NCI-H2107 (cell line): ENCODE measurements around the gene ZBTB7A.

Source experiments
- DNase-seq: peaks from one replicate; lab custom pipeline; 2025; lab: John Stamatoyannopoulos, UW

The ZBTB7A gene

DNA sequence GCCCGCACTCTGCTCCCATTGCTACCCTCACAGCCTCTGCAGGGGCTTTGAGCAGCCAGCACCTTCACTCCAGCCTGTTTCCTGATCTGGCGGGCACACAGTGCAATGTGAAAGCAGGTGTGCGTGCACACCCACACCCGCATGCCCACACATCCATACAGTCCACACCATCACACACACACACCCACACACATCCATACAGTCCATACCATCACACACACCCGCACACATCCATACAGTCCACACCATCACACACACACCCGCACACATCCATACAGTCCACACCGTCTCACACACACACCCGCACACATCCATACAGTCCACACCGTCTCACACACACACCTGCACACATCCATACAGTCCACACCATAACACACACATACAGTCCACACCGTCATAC lies 31.1 kb downstream of the ZBTB7A start:
- DNase-seq: no peak

DNA sequence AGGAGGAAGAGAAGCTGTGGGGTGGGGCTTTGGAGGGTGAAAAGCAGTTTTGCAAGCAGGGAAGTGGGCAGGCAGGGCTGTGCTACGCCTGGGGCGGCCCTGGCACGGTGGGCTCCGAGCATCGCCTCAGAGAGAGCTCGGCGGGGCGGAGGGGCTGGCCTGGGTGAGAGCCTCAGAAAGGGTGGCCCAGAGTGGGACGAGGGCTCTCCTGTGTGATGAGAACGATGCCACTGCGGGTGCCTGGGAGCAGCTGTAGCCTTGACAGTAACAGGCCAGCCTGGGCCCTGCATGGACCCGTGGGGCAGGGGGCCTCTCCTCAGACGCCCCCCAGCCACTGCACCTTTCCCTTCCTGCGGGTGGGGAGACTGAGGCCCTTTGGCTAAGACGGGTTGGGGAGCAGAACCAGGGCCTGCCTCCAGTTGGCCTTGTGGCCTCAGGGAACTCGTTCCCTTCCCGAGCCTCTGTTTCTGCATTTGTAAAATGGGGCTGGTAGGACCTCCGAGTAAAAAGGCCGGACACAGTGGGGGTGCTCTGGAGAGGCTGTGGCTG lies 31.6 kb downstream of the ZBTB7A start:
- no peak for DNase-seq

DNA sequence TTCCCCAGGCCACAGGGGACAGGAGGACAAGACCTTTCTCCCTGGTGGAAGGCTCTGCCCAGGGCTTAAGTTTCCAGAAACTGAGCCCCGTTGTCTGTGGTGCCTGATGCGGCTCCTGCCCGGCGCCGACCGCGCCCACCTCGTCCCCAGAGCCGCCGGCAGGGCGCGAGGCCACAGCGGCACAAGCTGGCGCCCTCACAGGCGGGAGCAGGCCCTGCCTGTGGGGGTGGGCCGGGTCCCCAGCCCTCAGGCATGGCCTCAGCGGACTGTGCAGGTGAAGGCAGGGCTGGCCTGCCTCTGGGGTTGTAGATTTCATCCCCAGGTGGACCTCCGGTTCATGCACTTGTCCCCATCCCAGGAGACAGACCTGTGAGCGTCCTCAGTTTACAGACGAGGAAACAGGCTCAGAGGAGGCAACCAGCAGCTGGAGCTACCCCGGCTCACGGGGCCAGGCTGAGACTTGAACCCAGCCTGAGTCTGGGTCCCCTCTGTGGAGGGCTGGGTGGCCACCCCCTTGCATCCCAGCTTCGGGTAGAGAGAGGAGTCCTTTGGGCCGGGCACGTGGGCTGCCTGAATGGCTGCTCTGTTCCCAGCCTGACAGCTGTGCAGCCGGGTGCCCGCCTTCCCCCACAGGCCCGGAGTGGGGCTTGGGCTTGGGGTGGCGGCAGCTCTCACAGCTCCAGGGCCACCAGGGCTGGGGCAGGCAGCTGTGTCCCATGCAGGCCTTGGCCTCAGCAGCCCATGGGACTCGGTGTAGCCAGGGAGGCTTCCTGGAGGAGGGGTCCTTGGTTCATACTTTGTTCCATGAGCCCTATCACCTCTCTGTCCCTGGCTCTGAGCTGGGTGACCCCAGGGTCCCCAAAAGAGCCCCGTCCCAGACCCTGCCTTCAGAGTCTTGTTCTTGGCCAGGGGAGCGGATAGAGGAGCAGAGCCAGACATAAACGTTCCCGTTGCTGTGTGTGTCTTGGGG lies 32.4 kb downstream of the ZBTB7A start:
- DNase-seq: no peak

DNA sequence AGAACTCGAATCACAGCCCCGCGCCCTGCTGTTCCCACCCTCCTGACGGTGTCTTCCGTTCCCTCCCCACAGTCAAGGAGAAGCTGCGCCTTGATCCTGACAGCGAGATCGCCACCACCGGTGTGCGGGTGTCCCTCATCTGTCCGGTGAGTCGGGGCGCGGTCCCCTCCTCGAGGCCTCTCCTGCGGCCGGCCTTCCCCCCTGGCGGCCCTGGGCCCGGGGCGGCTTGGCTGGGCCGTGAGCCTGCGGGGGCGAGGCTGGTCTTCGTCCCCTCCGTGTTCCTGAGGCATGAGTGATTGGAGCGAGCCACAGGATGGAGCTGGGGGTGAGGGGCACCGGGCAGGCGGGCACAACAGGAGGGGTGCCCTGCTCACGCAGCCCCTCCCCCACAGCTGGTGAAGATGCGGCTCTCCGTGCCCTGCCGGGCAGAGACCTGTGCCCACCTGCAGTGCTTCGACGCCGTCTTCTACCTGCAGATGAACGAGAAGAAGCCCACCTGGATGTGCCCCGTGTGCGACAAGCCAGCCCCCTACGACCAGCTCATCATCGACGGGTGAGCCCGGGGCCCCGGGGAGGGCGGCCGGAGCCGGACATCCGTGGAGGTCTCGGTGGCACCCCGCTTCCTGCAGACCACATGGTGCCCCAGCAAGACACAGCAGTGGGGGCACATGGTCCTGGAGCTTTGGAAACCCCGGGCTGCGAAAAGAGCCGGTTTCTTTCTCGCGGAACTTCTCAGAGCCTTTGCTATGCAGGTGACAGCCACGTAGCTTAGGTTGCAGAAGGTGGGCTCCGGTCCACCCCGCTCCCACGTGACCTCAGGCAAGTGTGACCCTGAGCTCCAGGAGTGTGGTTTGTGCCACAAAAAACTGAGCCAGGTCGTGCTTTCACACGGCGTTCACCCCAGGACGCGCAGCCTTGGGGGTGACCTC lies 33.4 kb downstream of the ZBTB7A start:
- no peak for DNase-seq

DNA sequence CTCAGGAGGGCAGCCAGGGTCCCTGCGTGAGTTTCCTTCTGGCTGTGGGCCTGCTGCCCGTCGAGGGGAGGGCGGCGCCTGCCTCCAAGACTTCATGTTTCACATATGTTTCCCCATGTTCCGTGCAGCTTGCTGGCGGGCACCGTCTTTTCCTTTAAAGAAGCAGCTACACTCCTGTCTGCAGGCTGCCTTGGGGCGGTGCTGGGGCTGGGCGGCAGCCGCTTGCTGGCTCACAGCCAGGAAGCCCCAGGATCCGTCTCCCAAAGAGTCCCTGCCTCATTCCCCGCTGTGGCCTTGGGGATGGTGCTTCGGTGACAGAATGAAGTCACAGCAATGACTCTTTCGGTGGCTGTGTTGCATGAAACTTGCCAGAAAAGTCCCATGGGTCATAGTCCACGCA lies 34.3 kb downstream of the ZBTB7A start:
- no peak for DNase-seq

DNA sequence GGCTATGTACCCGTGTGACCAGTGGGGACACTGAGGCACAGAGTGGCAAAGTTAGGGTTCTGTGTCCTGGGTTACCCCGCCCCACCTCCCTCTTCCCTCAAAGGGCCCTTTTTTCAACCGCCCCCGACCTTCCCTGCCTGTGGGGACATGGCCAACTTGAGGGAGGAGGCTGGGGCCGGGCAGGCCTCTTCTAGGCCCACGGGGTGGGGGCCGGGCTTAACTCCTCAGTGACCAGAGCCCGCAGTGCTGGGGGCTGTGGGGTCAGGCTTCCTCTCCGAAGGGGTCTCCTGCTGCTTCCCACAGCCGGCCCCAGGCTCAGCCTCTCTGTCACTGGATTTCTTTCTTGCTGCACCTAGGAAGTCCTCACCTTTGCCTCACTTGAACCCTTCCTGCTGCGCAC lies 35.3 kb downstream of the ZBTB7A start:
- DNase-seq: no peak

DNA sequence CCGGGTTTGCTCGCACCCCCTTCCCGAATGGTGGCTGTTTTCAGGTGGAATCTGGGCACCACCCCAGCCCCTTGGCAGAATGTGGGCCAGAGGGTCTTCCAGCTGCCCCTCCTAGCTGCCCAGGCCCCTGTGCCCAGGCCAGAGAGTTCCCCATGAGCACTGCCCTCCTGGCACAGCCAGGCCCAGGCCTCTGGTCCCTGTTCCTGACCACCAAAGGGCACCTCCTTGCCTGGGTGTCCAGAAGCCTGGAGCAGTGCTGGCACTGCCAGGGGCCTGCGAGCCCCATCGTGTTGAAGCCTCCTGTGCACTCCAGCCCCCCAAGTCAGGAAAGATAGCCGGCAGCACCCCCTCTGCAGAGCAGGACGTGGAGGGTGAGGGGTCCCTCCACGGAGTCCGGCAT lies 35.7 kb downstream of the ZBTB7A start:
- DNase-seq: no peak

DNA sequence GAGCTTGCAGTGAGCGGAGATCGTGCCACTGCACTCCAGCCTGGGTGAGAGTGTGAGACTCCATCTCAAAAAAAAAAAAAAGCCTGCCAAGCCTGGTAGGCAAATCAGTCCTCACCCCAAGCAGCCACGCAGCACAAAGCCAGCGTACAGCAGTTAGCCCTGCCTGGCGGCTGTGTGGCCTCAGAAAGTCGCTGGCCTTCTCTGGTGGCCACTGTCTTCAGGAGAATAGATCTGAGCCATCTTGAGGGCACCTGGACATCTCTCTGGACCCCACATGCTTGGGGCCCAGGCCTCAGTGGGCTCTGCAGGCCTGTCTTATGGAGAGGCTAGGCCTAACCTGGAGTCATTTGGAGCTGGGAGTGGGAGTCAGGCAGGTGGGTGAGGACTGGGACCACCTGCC lies 36.1 kb downstream of the ZBTB7A start:
- DNase-seq: no peak

DNA sequence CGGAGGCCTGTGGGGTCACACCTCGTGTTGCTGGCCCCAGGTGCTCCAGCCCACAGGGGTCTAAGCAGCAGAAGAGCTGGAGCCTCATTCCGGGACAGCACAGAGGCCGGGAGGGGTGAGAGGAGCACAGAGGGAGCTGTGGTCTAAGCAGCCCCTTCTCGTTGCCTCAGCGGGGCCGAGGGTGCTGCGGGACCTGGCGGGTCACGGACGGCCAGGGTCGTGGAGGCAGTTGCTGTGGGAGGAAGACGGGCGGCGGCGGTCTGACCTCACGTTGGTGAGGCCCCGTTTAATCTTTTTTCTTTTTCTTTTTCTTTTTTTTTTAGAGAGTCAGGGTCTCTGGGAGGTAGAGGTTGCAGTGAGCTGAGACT lies 37.5 kb downstream of the ZBTB7A start:
- no peak for DNase-seq

DNA sequence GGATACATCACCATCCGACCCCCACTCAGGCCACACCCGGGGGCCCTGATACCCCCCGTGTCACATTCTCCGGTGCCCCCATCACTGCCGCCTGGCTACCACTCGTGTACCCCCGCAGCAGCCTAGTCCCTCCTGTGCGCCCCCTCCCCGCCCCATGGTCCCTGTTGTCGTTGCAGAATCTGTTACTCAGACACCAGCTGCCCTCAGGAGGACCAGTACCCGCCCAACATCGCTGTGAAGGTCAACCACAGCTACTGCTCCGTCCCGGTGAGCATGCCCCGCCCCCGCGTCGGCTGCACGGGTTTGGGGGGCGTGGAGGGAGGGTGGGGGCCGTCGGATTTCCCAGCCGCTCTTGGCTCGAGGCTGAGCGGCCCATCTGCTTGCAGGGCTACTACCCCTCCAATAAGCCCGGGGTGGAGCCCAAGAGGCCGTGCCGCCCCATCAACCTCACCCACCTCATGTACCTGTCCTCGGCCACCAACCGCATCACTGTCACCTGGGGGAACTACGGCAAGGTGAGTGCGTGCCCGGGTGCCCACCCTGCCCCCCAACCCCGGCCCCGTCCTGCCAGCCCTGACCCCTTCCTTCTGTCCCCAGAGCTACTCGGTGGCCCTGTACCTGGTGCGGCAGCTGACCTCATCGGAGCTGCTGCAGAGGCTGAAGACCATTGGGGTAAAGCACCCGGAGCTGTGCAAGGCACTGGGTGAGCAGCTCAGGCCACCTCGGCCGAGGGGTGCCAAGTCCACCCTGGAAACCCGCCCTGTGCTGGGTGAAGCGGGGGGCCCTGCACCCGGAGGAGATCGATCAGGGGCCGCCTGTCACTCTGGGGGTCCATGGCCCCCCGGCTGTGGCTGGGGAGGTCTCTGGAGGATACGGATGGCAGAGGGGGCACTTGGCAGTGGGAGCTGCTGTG lies 38.1 kb downstream of the ZBTB7A start:
- no peak for DNase-seq

DNA sequence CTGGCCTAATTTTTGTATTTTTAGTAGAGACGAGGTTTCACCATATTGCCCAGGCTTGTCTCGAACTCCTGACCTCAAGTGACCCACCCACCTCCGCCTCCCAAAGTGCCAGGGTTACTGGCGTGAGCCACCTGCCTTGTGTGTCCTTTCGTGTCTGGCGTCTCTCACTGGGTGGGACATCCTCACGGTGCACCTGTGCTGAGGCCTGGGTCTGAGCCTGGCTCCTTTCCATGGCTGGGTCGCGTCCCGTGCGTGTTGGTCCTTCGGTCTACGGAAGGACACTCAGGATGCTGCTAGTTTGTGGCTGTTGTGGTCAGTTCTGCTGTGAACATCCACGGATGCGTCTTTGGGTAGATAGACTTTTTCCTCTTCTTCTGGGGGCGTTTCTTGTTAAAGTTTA lies 39.6 kb downstream of the ZBTB7A start:
- DNase-seq: no peak

DNA sequence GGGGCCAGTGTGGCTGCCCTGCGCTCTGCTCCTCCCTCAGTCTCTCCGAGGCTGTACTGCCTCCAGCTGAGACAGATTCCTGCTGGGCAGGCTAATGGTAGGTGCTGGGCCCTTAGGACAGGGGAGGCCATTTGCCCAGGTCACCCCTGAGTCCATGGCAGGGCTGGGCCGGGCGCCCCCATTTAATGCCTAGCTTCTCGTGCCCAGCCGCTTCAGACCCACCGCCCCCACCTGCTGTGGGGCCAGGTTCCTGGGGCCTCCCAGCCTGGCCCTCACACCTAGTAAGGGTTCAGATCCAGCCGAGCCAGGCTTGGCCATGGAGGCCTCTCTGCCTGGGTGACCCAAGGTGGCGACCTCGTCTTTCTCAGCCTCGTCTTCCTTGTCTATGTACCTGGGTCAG lies 41.4 kb downstream of the ZBTB7A start:
- DNase-seq: no peak

DNA sequence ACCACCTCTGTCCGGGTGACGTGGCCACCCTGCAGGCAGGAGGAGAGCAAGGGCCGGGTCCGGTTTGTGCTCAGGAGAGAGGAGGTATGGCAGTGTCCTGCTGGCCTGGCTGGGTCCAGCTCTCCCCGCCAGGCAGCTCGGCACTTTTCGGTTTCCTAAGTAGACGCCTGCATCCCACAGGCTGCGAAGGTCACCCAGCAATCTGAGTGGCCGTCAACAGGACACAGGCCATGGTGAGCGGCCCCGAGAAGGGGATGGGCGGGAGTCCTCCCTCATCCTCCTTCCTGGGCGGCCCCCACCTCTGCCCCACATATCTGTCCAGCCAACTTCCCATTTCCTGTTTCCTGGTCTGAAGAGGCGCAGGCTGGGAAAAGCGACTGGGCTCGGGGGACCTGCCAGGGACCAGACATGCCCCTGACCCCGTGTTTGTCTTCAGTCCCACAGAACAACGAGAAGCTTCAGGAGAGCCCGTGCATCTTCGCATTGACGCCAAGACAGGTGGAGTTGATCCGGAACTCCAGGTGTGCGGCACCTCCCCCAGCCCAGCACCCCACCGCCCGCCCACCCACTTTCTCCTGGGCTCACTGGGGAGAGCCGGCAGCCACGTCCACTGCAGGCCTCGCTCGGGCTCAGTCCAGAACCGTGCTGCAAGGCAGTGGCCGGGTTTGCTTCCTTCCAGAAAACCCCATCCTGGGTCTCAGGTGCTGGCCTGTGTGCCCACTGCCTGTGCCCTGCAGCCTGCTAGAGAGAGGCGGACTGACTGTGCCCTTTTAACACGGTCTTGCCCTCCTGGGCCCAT lies 42.9 kb downstream of the ZBTB7A start:
- no peak for DNase-seq

DNA sequence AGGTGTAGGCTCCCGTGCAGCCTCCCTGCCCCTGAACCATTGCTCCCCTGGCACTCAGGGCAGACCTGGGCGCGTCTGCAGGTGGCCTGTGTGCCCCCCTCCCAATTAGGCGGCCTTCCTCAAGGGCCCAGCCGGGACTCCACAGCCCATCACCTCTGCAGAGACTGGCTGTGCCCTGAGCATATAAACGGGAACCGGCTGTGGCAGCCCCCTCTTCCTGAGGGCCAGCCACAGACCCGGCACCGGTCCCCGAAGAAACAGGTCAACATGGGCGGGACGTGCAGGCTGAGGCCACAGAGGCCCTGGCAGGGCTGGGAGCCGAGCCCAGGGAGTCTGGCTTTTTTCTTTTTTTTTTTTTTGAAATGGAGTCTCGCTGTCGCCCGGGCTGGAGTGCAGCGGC lies 47.1 kb downstream of the ZBTB7A start:
- DNase-seq: no peak

DNA sequence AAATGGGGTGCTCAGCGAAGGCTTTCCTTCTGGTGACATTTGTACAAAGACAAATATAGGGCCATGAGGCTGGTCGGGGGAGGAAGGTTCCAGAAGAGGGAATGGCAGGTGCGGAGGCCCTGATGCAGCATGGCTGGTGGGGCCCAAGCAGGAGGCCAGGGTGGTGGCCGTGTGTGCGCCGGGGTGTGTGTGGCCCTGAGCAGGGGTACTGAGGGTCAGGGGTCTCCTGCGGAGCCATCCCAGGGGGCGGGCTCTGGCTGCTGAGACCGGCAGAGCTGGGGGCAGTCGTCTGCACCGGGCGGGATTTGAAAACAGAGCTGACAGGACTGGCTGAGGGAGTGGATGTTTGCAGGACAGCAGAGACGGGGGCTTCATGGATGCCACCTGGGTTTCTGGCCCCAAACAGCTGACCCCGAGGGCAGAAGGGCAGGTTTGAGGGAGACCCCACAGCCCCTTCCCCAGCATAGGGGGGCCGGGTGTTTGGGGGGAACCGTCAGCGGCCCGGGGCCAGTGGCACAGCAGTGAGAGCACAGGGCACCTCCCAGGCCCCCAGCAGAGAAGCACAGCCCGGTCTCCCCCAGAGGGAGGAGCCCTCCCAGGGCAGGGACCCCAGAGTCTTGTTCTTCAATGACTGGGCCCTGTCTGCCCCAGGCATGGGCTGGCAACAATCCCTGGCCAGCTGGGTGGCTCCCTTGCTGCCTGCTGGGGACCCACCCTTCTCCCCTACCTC lies 47.8 kb downstream of the ZBTB7A start:
- no peak for DNase-seq

DNA sequence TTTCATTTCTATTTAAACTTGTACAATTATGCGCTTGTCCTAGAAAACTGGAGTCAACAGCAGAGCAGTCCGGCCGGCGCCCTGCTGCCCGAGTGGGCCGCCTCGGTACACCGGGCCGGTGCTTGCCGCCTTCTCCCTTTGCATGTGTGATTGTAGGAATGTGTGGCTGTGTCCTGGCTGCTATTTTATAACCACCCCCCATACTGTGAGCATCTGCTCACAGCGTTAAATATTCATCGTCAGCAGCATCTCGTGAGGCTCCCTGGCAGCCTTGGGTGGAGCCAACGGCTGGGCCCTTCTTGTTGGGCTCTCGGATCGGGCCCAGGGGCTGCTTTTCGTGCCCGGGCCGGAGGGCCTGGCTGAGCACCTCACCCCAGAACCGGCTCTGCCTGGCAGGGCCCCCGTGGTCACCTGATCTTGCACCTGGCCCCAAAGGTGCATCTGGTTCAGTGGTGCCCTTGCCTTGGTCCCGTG lies 48.5 kb downstream of the ZBTB7A start:
- no peak for DNase-seq

DNA sequence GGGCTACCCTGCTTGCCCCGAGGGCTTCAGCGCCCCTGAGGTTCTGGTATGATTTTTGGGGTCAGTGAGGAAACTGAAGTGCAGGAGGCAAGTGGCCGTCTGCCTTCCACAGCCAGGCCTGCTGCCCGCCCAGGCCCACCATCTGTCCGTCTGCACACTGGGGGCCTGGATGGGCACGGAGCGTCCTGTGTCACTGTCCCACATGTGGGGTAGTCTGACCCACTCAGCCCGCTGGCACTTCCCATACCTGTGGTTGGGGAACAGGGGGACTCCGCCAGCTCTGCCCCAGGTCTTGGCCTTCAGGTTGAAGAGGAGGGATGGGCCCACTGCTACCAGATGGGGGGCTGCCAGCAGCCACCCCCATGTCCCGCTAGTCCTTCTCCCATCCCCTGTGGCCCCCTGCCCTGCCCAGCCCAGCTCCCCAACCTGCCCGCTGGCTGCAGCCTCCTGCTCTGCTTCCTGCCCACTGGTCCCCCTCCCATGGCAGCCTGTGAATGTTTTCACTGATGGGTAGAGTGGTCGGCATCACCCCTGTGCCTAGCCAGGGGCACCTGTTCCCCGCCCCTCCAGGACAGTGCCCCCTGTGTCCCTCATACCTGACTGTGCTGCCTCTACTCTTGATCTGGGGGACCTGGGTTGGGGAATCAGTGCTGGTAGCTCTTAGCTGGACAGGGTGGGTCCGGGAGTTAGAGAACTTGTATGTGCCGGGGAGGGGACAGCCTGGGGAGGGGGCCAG lies 49.6 kb downstream of the ZBTB7A start:
- DNase-seq: no peak

DNA sequence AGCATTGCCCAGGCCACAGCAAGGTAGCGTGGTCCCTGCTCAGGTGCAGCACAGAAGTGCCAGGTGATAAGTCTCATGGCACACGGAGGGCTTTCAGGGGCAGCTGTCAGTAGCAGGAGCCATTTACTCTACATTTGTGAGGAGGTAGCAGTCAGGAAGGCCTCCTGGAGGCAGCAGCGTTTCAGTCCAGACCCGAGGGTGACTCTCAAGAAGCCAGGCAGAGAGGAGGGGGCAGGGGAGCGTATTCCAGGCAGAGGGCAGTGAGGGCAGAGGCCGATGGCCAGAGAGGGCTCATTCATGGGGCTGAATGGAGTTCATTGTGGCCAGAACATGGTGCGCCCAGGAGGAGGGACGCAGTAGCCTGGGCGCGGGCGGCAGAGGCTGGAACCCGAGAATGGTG lies 50.2 kb downstream of the ZBTB7A start:
- no peak for DNase-seq

DNA sequence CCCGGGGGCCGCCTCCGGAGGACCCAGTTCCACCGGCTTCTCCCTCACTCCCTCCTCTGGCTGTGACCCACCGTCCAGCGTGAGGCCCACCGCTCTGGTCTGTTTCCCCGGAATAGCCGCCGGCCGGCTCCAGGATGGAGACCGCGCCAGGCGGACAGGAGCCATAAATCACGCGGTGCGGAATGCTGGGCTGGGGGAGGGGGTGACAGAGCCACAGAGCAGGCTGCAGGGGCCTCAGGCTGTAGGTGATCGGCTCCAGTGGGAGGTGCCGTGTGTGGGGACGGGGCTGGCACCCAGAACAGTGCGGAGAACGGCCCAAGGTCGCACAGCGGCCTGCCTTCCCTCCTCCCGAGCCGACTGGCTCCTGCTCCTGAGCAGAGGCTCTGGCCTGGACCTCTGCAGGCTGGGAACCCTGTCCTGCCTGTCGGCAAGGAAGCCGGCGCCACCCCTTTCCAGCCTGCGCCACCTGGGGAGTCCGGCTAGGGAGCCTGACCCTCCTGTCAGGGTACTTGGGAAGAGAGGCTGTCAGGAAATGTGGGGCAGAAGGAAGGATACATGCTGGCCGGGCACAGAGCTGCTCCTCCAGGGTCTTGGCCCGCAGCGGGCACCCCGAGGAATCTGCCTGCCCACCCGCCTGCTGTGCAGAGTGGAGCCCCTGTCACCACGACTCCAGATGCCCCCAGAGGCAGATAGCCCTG lies 50.8 kb downstream of the ZBTB7A start:
- DNase-seq: no peak
